Gastroesophageal sphincter (tissue), 4 donors: ENCODE results near the gene MAML2. TPM values are rescaled to one million over a fixed set of nuclear protein-coding genes. Genes with fewer than 3 reads are reported as not detected.

ENCODE experiments used
- ATAC-seq: fragments of 150-250 bp; one replicate; pipeline ENCODE4 v1.9.1; 2016; ENCODE audit warnings: mild to moderate bottlenecking, moderate library complexity
- H3K27ac ChIP-seq, 4 donors: fragments of 200-600 bp; sonication (generic) in 3 of 4; 1 replicate in 3 of 4; 2 replicates in 1 of 4; pipeline ENCODE4 v1.5.1; 2016 to 2019
- H3K27me3 ChIP-seq: fragments of 200-600 bp; sonication (generic); one replicate; pipeline ENCODE4 v1.5.1; 2019
- H3K36me3 ChIP-seq, 2 donors: fragments of 200-600 bp; sonication (generic); one replicate each; pipeline ENCODE4 v1.5.1; 2019; ENCODE audit warnings: control low read depth in 1 of 2
- H3K4me1 ChIP-seq, 3 donors: fragments of 200-600 bp; sonication (generic); 1 replicate in 2 of 3; 2 replicates in 1 of 3; pipeline ENCODE4 v1.5.1; 2016 to 2019; ENCODE audit warnings: control low read depth in 2 of 3
- H3K4me3 ChIP-seq, 2 donors: fragments of 200-600 bp; sonication (generic); one replicate each; pipeline ENCODE4 v1.5.1; 2019; ENCODE audit warnings: mild to moderate bottlenecking in 1 of 2, moderate library complexity in 1 of 2
- H3K9me3 ChIP-seq, 3 donors: fragments of 200-600 bp; sonication (generic); one replicate each; pipeline ENCODE4 v1.5.1; 2017 to 2019; ENCODE audit warnings: control low read depth in 2 of 3
- CTCF ChIP-seq, 4 experiments: fragments of 200-600 bp in 2 of 4; fragments of 450-650 bp in 2 of 4; sonication (generic) in 1 of 4; IDR thresholded peaks; one replicate each; pipeline ENCODE4 v1.5.1; 2017 to 2019; ENCODE audit warnings: antibody characterized with exemption in 4 of 4, mild to moderate bottlenecking in 2 of 4, moderate library complexity in 2 of 4
- EP300 ChIP-seq: sonication (generic); formaldehyde crosslinking; IDR thresholded peaks from one replicate; pipeline ENCODE4 v1.6.1; 2017; ENCODE audit warnings: antibody characterized with exemption, mild to moderate bottlenecking
- POLR2A ChIP-seq, 2 donors: fragments of 450-650 bp; IDR thresholded peaks; one replicate each; pipeline ENCODE4 v1.6.1; 2017; ENCODE audit warnings: antibody characterized with exemption in 2 of 2, mild to moderate bottlenecking in 2 of 2, moderate library complexity in 1 of 2
- POLR2AphosphoS5 ChIP-seq: sonication (generic); formaldehyde crosslinking; IDR thresholded peaks from one replicate; pipeline ENCODE4 v1.6.1; 2017; ENCODE audit warnings: antibody characterized with exemption
- WGBS, 2 donors: methylation state at CpG; one replicate each; pipeline ENCODE4 v1.1.5; 2018; ENCODE audit warnings: low coverage in 1 of 2; 5-methylcytosine and 5-hydroxymethylcytosine counted together
- total RNA-seq, 4 donors: library from RNA; depleted of rRNA; stranded (reverse); fragments of >200 nt; gene quantifications; one replicate each; pipeline ENCODE4 v1.1.0, GENCODE V29; 2016

MAML2 gene
- total RNA-seq, 4 donors from 2014 or later, result 15.8 to 31.8 (median 23.7) TPM

GRCh38 chr11:96019810-96020747, 322.9 kb downstream of the MAML2 start:
- no peaks in the 10 kb centered on the region for H3K27me3 ChIP-seq
- TF ChIP-seq EP300, result no peak
- no peak for TF ChIP-seq POLR2AphosphoS5
- no peak for TF ChIP-seq CTCF (IDR thresholded peaks at IDR 0.05)
- TF ChIP-seq POLR2A (IDR thresholded peaks at IDR 0.05), result no peak
- H3K27ac ChIP-seq, result no peak overlapping the region
- no peaks in the 10 kb centered on the region for H3K9me3 ChIP-seq
- H3K4me1 ChIP-seq, result peaks cover 0 to 8% (median 0%) of the 10 kb centered on the region in 3 donors
- no peak for ATAC-seq
- no peaks in the 10 kb centered on the region for H3K36me3 ChIP-seq
- WGBS, 2 donors, result 71 to 72% methylated on average over 6 to 8 of the region's 8 CpGs
- H3K4me3 ChIP-seq, result no peak overlapping the region

- no peak for ATAC-seq
Observed at GRCh38 chr11:96019281-96019680, 323.7 kb downstream of the MAML2 start.

GRCh38 chr11:96017856-96018255, 325.1 kb downstream of the MAML2 start:
- no peak overlapping the region for H3K4me3 ChIP-seq
- TF ChIP-seq POLR2AphosphoS5 (no peak), CTCF (IDR thresholded peaks at IDR 0.05) (no peak), POLR2A (IDR thresholded peaks at IDR 0.05) (no peak)
- H3K27ac ChIP-seq, result no peak overlapping the region
- no peaks in the 10 kb centered on the region for H3K27me3 ChIP-seq
- peaks cover 0 to 10% (median under 1%) of the 10 kb centered on the region in 3 donors for H3K4me1 ChIP-seq
- no peak for ATAC-seq
- 65 to 74% methylated on average over 3 of the region's 3 CpGs for WGBS, 2 donors
- H3K36me3 ChIP-seq, result no peaks in the 10 kb centered on the region
- H3K9me3 ChIP-seq, result no peaks in the 10 kb centered on the region

More at GRCh38 chr11:96019281-96019680, 323.7 kb downstream of the MAML2 start:
- TF ChIP-seq POLR2A (IDR thresholded peaks at IDR 0.05) (no peak), CTCF (IDR thresholded peaks at IDR 0.05) (no peak), POLR2AphosphoS5 (no peak), EP300 (no peak)
- Histone ChIP-seq H3K36me3 (no peaks in the 10 kb centered on the region), H3K9me3 (no peaks in the 10 kb centered on the region), H3K27me3 (no peaks in the 10 kb centered on the region), H3K4me3 (no peak overlapping the region), H3K27ac (no peak overlapping the region), H3K4me1 (peaks cover 0 to 8% (median 0%) of the 10 kb centered on the region in 3 donors)

DNA sequence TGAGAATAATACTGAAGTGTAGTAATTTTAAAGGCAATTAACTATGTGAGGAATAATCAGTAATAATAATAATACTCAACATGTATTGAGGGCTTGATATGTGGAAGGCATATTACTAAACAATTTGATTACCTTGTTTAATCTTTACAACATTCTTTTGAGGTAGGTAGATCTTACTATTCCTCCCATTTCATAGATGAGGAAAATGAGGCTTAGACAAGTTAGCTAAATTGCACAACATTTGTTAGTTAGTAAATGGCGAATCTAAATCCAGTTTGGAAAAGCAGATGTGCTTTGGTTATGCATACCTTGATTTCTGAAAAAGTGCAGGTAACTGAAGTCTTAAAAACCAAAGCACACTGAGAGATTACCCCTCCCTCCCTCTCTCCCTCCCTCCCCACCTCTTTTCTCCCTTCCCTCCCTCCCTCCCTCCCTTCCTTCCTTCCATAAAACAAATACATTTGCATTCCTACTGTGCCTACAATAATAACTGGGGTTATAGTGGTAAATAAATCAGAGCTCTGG, 326.0 kb downstream of the MAML2 start:
- Histone ChIP-seq H3K4me3 (no peak overlapping the region), H3K27ac (no peak overlapping the region), H3K9me3 (no peaks in the 10 kb centered on the region), H3K36me3 (no peaks in the 10 kb centered on the region), H3K4me1 (peaks cover 2 to 18% (median 6%) of the 10 kb centered on the region in 3 donors), H3K27me3 (no peaks in the 10 kb centered on the region)
- ATAC-seq, result no peak
- TF ChIP-seq POLR2A (IDR thresholded peaks at IDR 0.05), result no peak
- no peak for TF ChIP-seq EP300
- TF ChIP-seq CTCF (IDR thresholded peaks at IDR 0.05), result no peak
- no peak for TF ChIP-seq POLR2AphosphoS5
- 83 to 92% methylated on average over 1 of the region's 1 CpG for WGBS, 2 donors
